ENCODE results near the gene CCN5. TPM values are rescaled to one million over a fixed set of nuclear protein-coding genes. Genes with fewer than 3 reads are reported as not detected.

The CCN5 gene
- total and polyA plus RNA-seq, 5 experiments from 2014 or later: not detected

- H3K27ac Mint-ChIP-seq: peak overlapping the region in 3 of 10 donors; percentile 5 to 37 (median 32)
Observed at GRCh38 chr20:44747166-44748004, 32.2 kb downstream of the CCN5 start.

DNA sequence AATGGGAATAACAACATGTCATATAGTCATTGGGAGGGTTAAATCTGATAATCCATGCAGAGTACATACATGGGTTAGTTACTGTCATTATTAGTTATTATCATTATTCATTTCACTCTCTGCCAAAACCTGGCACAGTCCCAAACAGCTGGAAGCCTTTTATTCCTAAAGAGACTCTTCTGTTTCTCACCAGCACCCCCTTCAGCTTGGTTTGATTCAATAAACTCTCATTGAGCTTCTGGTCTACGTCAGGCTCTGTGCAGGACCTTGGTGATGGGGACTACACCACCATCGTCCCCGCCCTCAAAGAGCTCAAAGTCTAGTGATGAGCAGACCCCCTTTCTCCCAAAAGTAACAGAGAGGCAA is 32.8 kb downstream of the CCN5 start:
- Mint-ChIP-seq H3K27me3 (peaks cover 19 to 47% (median 37%) of the 10 kb centered on the region in 5 donors), H3K27ac (no peak overlapping the region), H3K4me3 (peak overlapping the region in 2 of 10 donors; percentile 18 to 51), H3K4me1 (peaks cover 6 to 23% (median 13%) of the 10 kb centered on the region in 4 donors), H3K9me3 (no peaks in the 10 kb centered on the region), H3K36me3 (no peaks in the 10 kb centered on the region)
- no peak for ATAC-seq
- POLR2A ChIA-PET: interaction anchor here (1.0 kb wide), 1 partner anchor 124 kb away, joined by 3 read pairs; no protein-coding TSS in a partner anchor
- DNase-seq: no peak

More at GRCh38 chr20:44747166-44748004, 32.2 kb downstream of the CCN5 start:
- Mint-ChIP-seq H3K4me3 (peak overlapping the region in 9 of 10 donors; percentile 10 to 83 (median 67)), H3K4me1 (peaks cover 6 to 23% (median 13%) of the 10 kb centered on the region in 4 donors), H3K36me3 (no peaks in the 10 kb centered on the region), H3K27me3 (peaks cover 19 to 49% (median 37%) of the 10 kb centered on the region in 5 donors), H3K9me3 (no peaks in the 10 kb centered on the region)
- ATAC-seq (peak; percentile 50 to 59), DNase-seq (peak; percentile 31 to 79 (median 46))
- POLR2A ChIA-PET: interaction anchor here (1.0 kb wide), 1 partner anchor 124 kb away, joined by 3 read pairs; no protein-coding TSS in a partner anchor

DNA sequence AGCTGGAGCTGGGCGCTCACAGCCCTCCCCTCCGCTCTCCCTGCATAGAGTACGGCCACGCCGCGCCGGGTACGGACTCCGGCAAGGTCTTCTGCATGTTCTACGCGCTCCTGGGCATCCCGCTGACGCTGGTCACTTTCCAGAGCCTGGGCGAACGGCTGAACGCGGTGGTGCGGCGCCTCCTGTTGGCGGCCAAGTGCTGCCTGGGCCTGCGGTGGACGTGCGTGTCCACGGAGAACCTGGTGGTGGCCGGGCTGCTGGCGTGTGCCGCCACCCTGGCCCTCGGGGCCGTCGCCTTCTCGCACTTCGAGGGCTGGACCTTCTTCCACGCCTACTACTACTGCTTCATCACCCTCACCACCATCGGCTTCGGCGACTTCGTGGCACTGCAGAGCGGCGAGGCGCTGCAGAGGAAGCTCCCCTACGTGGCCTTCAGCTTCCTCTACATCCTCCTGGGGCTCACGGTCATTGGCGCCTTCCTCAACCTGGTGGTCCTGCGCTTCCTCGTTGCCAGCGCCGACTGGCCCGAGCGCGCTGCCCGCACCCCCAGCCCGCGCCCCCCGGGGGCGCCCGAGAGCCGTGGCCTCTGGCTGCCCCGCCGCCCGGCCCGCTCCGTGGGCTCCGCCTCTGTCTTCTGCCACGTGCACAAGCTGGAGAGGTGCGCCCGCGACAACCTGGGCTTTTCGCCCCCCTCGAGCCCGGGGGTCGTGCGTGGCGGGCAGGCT is 35.1 kb downstream of the CCN5 start:
- ATAC-seq (peak in 1 of 2 donors; percentile 30), DNase-seq (peak in 1 of 10 donors; percentile 37)
- POLR2A ChIA-PET: no interaction called here
- Mint-ChIP-seq H3K27ac (no peak overlapping the region), H3K4me1 (peaks cover 3 to 18% (median 12%) of the 10 kb centered on the region in 4 donors), H3K4me3 (peak overlapping the region in 1 of 10 donors; percentile 30), H3K9me3 (no peaks in the 10 kb centered on the region), H3K36me3 (no peaks in the 10 kb centered on the region), H3K27me3 (peaks cover 15 to 45% (median 29%) of the 10 kb centered on the region in 5 donors)

GRCh38 chr20:44752099-44752931 is 37.1 kb downstream of the CCN5 start:
- Mint-ChIP-seq H3K9me3 (no peaks in the 10 kb centered on the region), H3K27ac (no peak overlapping the region), H3K4me3 (no peak overlapping the region), H3K27me3 (peaks cover 10 to 33% (median 25%) of the 10 kb centered on the region in 5 donors), H3K4me1 (peaks cover 2 to 7% (median 3%) of the 10 kb centered on the region in 4 donors), H3K36me3 (no peaks in the 10 kb centered on the region)
- POLR2A ChIA-PET: no interaction called here
- DNase-seq (no peak), ATAC-seq (no peak)

DNA sequence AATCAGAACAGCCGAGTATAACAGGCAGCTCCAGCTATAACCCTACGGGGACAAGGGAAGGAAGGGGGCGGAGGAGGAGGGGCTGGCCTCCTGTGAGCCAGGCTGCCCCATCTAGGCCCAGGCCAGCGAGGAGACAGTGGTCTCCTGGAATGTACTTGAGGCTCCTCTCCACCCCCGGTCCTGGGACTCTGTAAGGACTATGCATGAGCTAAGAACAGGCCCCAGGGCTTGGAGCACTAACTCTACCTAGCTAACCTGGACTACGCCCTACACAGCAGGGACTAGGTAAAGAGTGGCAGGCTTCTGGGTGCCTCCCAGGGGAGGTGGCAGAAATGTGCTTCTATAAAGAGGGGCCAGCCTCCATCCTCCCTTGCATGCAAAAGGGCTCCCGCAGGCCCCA is 39.4 kb downstream of the CCN5 start:
- ATAC-seq: no peak
- Mint-ChIP-seq H3K36me3 (no peaks in the 10 kb centered on the region), H3K27ac (no peak overlapping the region), H3K9me3 (no peaks in the 10 kb centered on the region), H3K4me1 (peaks cover 0 to 4% (median 0%) of the 10 kb centered on the region in 4 donors), H3K27me3 (peaks cover 4 to 20% (median 9%) of the 10 kb centered on the region in 5 donors), H3K4me3 (no peak overlapping the region)
- POLR2A ChIA-PET: no interaction called here
- no peak for DNase-seq

GRCh38 chr20:44756011-44756688 is 41.0 kb downstream of the CCN5 start:
- POLR2A ChIA-PET: no interaction called here
- H3K36me3 Mint-ChIP-seq: no peaks in the 10 kb centered on the region
- H3K9me3 Mint-ChIP-seq: no peaks in the 10 kb centered on the region
- DNase-seq: no peak
- peaks cover 0 to 16% (median 7%) of the 10 kb centered on the region in 5 donors for H3K27me3 Mint-ChIP-seq
- peaks cover 0 to under 1% (median 0%) of the 10 kb centered on the region in 4 donors for H3K4me1 Mint-ChIP-seq
- H3K4me3 Mint-ChIP-seq: no peak overlapping the region
- H3K27ac Mint-ChIP-seq: no peak overlapping the region
- no peak for ATAC-seq

DNA sequence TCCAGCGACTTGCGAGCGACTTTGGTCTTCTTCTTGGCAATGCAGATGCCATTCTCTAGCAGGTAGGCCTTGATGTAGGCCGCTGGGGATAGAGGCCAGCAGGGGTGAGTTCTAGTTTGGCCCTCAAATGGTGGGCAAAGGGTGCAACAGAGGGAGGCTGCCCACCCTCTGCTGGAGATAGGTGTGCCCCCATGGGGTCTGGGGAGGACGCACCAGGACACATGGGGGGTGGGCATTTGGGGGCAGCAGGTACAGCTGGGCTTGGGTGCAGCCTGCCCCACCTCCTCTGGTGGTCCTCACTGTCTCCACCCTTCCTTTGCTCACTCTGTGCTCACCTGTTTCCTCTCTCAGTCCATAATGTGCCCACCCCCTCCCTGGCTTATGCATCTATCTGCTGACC is 41.8 kb downstream of the CCN5 start:
- DNase-seq (no peak), ATAC-seq (no peak)
- Mint-ChIP-seq H3K4me1 (no peaks in the 10 kb centered on the region), H3K36me3 (no peaks in the 10 kb centered on the region), H3K27me3 (peaks cover 0 to 11% (median 4%) of the 10 kb centered on the region in 5 donors), H3K4me3 (no peak overlapping the region), H3K27ac (no peak overlapping the region), H3K9me3 (no peaks in the 10 kb centered on the region)
- POLR2A ChIA-PET: no interaction called here

GRCh38 chr20:44758247-44759101 is 43.3 kb downstream of the CCN5 start:
- Mint-ChIP-seq H3K36me3 (no peaks in the 10 kb centered on the region), H3K27me3 (peaks cover 0 to 11% (median 4%) of the 10 kb centered on the region in 5 donors), H3K4me1 (no peaks in the 10 kb centered on the region), H3K27ac (no peak overlapping the region), H3K4me3 (no peak overlapping the region), H3K9me3 (no peaks in the 10 kb centered on the region)
- POLR2A ChIA-PET: no interaction called here
- DNase-seq (no peak), ATAC-seq (no peak)

DNA sequence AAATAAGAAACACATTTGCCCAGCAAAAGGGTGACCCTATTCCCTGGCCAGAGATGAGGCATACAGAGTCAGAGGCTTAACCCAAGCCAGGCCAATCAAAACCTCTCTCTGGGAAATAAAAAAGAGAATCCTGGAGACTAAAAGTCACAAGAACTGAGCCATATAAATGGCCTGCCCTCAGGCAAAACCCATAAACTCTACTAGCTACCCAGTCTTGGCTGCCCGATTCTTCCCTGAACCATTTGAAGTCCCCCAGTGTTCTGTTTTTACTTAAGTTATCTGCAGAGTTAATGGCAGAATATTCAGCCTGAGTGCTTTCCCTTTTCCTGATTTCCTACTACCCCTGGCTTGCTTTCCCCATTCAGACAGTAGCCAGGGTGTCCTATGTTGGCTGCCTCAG is 44.4 kb downstream of the CCN5 start:
- no peak overlapping the region for H3K4me3 Mint-ChIP-seq
- ATAC-seq (no peak), DNase-seq (no peak)
- POLR2A ChIA-PET: no interaction called here
- H3K27ac Mint-ChIP-seq: no peak overlapping the region
- H3K36me3 Mint-ChIP-seq: no peaks in the 10 kb centered on the region
- H3K27me3 Mint-ChIP-seq: peaks cover 0 to 7% (median 4%) of the 10 kb centered on the region in 5 donors
- no peaks in the 10 kb centered on the region for H3K9me3 Mint-ChIP-seq
- no peaks in the 10 kb centered on the region for H3K4me1 Mint-ChIP-seq

DNA sequence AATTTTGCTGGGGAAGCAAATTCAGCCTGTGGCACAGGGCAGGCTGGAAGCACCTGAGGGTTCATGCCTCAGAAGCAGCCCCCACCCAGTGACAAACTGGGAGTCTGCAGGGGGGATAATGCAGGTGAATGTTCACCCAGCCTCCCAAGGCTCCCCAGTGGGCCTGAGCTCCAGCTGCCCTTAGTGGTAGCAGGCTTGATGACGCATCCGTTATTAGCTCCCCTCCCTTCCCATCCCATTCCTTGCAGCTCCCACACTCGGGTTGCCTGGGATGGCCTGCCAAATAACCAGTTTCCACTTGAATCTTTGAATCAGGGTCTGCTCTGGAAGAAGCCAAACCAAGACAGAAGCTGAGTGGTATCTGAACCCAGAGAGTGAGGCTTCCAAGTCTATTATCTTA is 46.3 kb downstream of the CCN5 start:
- H3K36me3 Mint-ChIP-seq: no peaks in the 10 kb centered on the region
- H3K4me3 Mint-ChIP-seq: no peak overlapping the region
- ATAC-seq (no peak), DNase-seq (no peak)
- POLR2A ChIA-PET: no interaction called here
- H3K9me3 Mint-ChIP-seq: no peaks in the 10 kb centered on the region
- H3K27ac Mint-ChIP-seq: no peak overlapping the region
- H3K27me3 Mint-ChIP-seq: peaks cover 2 to 14% (median 12%) of the 10 kb centered on the region in 5 donors
- H3K4me1 Mint-ChIP-seq: no peaks in the 10 kb centered on the region

DNA sequence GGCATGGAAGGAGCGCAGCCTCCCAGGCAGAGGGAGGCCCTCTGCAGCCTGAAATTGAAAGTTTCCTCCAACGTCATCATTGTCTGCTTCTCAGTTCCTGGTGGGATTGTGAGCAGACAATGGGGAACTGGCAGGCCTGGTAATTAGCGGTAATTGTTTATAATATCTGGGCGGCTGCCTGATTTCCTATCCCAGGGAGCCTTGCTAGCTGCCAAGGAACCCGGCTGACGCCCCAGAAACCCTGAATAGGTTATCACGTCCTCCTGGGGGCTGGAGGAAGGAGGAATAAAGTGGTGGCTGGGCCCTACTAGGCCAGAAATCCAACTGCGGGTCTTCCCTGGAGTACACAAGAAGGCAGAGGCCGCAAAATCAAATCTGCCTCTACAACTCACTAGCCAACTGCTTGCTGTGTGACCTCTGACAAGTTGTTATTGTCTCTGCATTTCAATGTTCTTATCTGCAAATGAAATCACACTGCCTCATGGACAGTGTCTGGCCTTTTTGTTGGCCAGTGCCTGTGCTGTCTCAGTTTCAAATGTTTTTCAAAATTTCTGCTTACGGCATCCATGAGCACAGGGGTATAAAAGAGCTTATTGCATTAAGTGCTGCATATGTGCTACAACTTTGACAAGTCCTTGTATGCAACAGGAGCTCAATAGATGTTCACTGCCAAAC is 47.4 kb downstream of the CCN5 start:
- POLR2A ChIA-PET: no interaction called here
- Mint-ChIP-seq H3K27me3 (peaks cover 2 to 17% (median 10%) of the 10 kb centered on the region in 5 donors), H3K9me3 (no peaks in the 10 kb centered on the region), H3K36me3 (no peaks in the 10 kb centered on the region), H3K27ac (no peak overlapping the region), H3K4me3 (no peak overlapping the region), H3K4me1 (no peaks in the 10 kb centered on the region)
- DNase-seq: no peak
- no peak for ATAC-seq

All from naive thymus-derived CD8-positive, alpha-beta T cell (primary cell).